ENCODE data around the gene RCN2. TPM values are rescaled to one million over a fixed set of nuclear protein-coding genes. Genes with fewer than 3 reads are reported as not detected.
A peak's percentile ranks its signal among the peaks of the same experiment; 100 is the strongest.

RCN2 gene
- total and polyA plus RNA-seq, 2 donors (not counting 1 experiment from before 2014, with no cell fraction given): 46.6 to 106 TPM

DNA sequence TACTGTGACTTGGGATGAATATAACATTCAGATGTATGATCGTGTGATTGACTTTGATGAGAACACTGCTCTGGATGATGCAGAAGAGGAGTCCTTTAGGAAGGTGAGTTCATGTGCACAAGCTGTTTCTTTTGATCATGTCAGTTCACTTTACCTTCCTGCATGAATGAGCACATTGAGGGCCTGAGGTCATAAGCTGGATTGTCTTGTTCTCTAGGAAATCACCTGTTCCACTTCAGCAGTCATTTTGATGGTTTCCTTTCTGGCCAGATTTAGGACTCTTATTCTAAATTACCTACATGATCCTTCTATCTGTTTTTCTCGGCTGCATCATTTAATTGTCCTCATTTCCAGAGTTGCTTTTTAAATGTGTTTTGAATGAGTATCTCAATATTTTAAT lies 4.1 kb downstream of the RCN2 start:
- Histone ChIP-seq H3K27ac (ENCODE audit: insufficient read depth, low read length) (no peak overlapping the region), H3K27me3 (ENCODE audit: control insufficient read depth, insufficient read depth, low read length) (no peaks in the 10 kb centered on the region), H3K4me1 (ENCODE audit: control insufficient read depth, extremely low read depth, insufficient read depth, low read length) (peaks cover 2% of the 10 kb centered on the region), H4K20me1 (ENCODE audit: control insufficient read depth, extremely low read depth, insufficient read depth, low read length) (no peaks in the 10 kb centered on the region), H3K4me3 (replicated peaks in 1 of 4; ENCODE audit: control extremely low read depth in 1 of 4, insufficient read depth in 1 of 4, low read depth in 3 of 4, low read length in 4 of 4) (no peak overlapping the region), H2AFZ (ENCODE audit: low read length) (no peak overlapping the region), H3K79me2 (ENCODE audit: control insufficient read depth, insufficient read depth, low read length) (peaks cover 1% of the 10 kb centered on the region), H3K36me3 (ENCODE audit: control insufficient read depth, insufficient read depth, low read length) (no peaks in the 10 kb centered on the region), H3K4me2 (ENCODE audit: extremely low read depth, insufficient read depth, low read length) (no peak overlapping the region), H3K9ac (ENCODE audit: insufficient read depth, low read length) (no peak overlapping the region), H3K9me3 (ENCODE audit: control insufficient read depth, insufficient read depth, low read depth, low read length) (no peaks in the 10 kb centered on the region)
- TF ChIP-seq EZH2 (IDR thresholded peaks at IDR 0.05; ENCODE audit: low read length, missing control alignments) (no peak), CTCF (conservative IDR thresholded peaks at IDR 0.05 in 1 of 2, IDR thresholded peaks at IDR 0.05 in 1 of 2; ENCODE audit: low read depth in 1 of 2, low read length in 2 of 2) (no peak)
- no peak for DNase-seq (ENCODE audit: low read depth in 2 of 2)

- Histone ChIP-seq H4K20me1 (ENCODE audit: control insufficient read depth, extremely low read depth, insufficient read depth, low read length) (no peaks in the 10 kb centered on the region), H3K79me2 (ENCODE audit: control insufficient read depth, insufficient read depth, low read length) (peaks cover 1% of the 10 kb centered on the region), H3K36me3 (ENCODE audit: control insufficient read depth, insufficient read depth, low read length) (no peaks in the 10 kb centered on the region), H3K27me3 (ENCODE audit: control insufficient read depth, insufficient read depth, low read length) (no peaks in the 10 kb centered on the region), H3K4me1 (ENCODE audit: control insufficient read depth, extremely low read depth, insufficient read depth, low read length) (no peaks in the 10 kb centered on the region), H2AFZ (ENCODE audit: low read length) (no peak overlapping the region), H3K9ac (ENCODE audit: insufficient read depth, low read length) (no peak overlapping the region), H3K9me3 (ENCODE audit: control insufficient read depth, insufficient read depth, low read depth, low read length) (no peaks in the 10 kb centered on the region), H3K4me2 (ENCODE audit: extremely low read depth, insufficient read depth, low read length) (no peak overlapping the region), H3K4me3 (replicated peaks in 1 of 4; ENCODE audit: control extremely low read depth in 1 of 4, insufficient read depth in 1 of 4, low read depth in 3 of 4, low read length in 4 of 4) (no peak overlapping the region), H3K27ac (ENCODE audit: insufficient read depth, low read length) (no peak overlapping the region)
- TF ChIP-seq EZH2 (IDR thresholded peaks at IDR 0.05; ENCODE audit: low read length, missing control alignments): no peak
- no peak for TF ChIP-seq CTCF (conservative IDR thresholded peaks at IDR 0.05 in 1 of 2, IDR thresholded peaks at IDR 0.05 in 1 of 2; ENCODE audit: low read depth in 1 of 2, low read length in 2 of 2)
- DNase-seq (ENCODE audit: low read depth in 2 of 2): peak in 1 of 2 donors; percentile 11
These were observed 5.1 kb downstream of the RCN2 start for GRCh38 chr15:76936671-76937070.

DNA sequence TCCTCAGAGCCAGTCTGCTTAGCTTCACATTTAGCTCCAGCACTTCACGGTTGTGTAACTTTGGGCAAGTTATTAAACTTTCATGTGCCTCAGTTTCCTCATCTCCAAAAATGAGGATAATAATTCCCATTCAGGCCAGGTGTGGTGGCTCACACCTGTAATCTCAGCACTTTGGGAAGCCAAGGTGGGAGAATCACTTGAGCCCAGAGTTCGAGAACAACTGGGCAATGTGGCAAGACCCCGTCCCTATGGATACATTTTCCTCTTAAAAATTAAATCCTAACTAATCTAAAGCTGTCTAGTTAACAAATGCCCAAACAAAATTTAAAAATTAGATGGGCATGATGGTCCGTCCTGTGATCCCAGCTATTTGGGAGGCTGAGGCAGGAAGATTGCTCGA lies 7.2 kb downstream of the RCN2 start:
- Histone ChIP-seq H3K4me1 (ENCODE audit: control insufficient read depth, extremely low read depth, insufficient read depth, low read length) (no peaks in the 10 kb centered on the region), H3K9ac (ENCODE audit: insufficient read depth, low read length) (no peak overlapping the region), H3K27me3 (ENCODE audit: control insufficient read depth, insufficient read depth, low read length) (no peaks in the 10 kb centered on the region), H2AFZ (ENCODE audit: low read length) (no peak overlapping the region), H4K20me1 (ENCODE audit: control insufficient read depth, extremely low read depth, insufficient read depth, low read length) (no peaks in the 10 kb centered on the region), H3K27ac (ENCODE audit: insufficient read depth, low read length) (no peak overlapping the region), H3K79me2 (ENCODE audit: control insufficient read depth, insufficient read depth, low read length) (no peaks in the 10 kb centered on the region), H3K36me3 (ENCODE audit: control insufficient read depth, insufficient read depth, low read length) (no peaks in the 10 kb centered on the region), H3K4me3 (replicated peaks in 1 of 4; ENCODE audit: control extremely low read depth in 1 of 4, insufficient read depth in 1 of 4, low read depth in 3 of 4, low read length in 4 of 4) (no peak overlapping the region), H3K9me3 (ENCODE audit: control insufficient read depth, insufficient read depth, low read depth, low read length) (no peaks in the 10 kb centered on the region), H3K4me2 (ENCODE audit: extremely low read depth, insufficient read depth, low read length) (no peak overlapping the region)
- no peak for DNase-seq (ENCODE audit: low read depth in 2 of 2)
- TF ChIP-seq EZH2 (IDR thresholded peaks at IDR 0.05; ENCODE audit: low read length, missing control alignments) (no peak), CTCF (conservative IDR thresholded peaks at IDR 0.05 in 1 of 2, IDR thresholded peaks at IDR 0.05 in 1 of 2; ENCODE audit: low read depth in 1 of 2, low read length in 2 of 2) (no peak)

Data from fibroblast of lung (primary cell).